Measurements from ENCODE around the gene CDH23. TPM values are rescaled to one million over a fixed set of nuclear protein-coding genes. Genes with fewer than 3 reads are reported as not detected.

CDH23 gene
- total and polyA plus RNA-seq, 2 of the 8 experiments (the other 6 are each of a cell fraction or from before 2014, with no cell fraction given), result 1.9 to 4.9 TPM

DNA sequence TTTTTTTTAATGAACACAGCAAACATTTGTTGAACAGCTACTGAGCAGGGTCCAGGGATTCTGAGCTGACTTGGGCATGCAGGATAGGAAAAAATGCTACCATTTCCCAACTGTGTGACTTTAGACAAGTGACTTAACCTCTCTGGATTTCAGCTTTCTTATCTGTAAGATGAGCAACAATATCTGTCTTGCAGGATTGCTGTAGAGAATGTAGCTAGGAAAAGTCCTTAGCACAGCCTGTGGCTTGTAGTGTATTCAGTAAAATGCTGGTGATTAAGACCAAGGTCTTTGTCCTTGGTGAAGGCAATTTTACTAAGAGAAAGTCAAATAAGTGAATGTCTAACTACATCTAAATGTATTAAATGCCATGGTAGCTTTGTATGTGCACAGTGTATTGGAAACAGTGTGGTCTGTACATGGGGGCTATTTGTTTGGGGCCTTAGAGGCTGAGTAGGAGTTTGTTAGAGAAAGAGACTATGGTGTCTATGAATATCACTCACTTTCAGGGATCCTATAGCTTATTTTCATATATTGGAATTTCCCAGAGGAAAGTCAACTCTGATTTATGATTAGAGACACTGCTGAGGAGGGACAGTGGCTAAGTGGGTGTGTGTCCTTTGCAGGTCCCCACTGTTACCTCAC is 118.9 kb downstream of the CDH23 start:
- no peak overlapping the region for H3K4me3 ChIP-seq (ENCODE audit: extremely low read depth in 1 of 4, insufficient read depth in 2 of 4, low read depth in 3 of 4, low read length in 4 of 4)
- POLR2A ChIA-PET (ENCODE audit: partially characterized antibody), result interaction anchor here (0.6 kb wide), 1 partner anchor 8 kb away, joined by 3 read pairs; no protein-coding TSS in a partner anchor
- CTCF ChIA-PET (ENCODE audit: partially characterized antibody), result interaction anchor here (0.8 to 4.5 kb wide), 11 partner anchors 13 to 190 kb away, joined by 3 to 31 read pairs (median 6); no protein-coding TSS in a partner anchor

More for the DNA sequence above, 118.9 kb downstream of the CDH23 start:
- Histone ChIP-seq H3K23ac (ENCODE audit: insufficient read length) (no peak overlapping the region), H2BK120ac (replicated peaks; ENCODE audit: low read depth, low read length) (no peak overlapping the region), H3K14ac (ENCODE audit: insufficient read length) (no peak overlapping the region), H3K18ac (ENCODE audit: extremely low read depth, low read length) (no peak overlapping the region), H3K27me3 (replicated peaks in 1 of 4; ENCODE audit: control insufficient read depth in 3 of 4, extremely low read depth in 1 of 4, insufficient read depth in 3 of 4, low read length in 3 of 4) (no peaks in the 10 kb centered on the region), H3K27ac (ENCODE audit: low read depth, low read length) (no peak overlapping the region), H3K4me2 (ENCODE audit: insufficient read depth in 1 of 2, low read depth in 2 of 2, low read length in 2 of 2) (no peak overlapping the region), H2BK5ac (ENCODE audit: low read depth, low read length) (no peak overlapping the region), H3K56ac (replicated peaks; ENCODE audit: insufficient read length, low read depth, low read length) (no peak overlapping the region), H2AK5ac (ENCODE audit: low read depth, low read length) (no peak overlapping the region), H3K4me1 (replicated peaks in 1 of 4; ENCODE audit: control insufficient read depth in 3 of 4, insufficient read depth in 4 of 4, low read length in 3 of 4) (peaks cover 0 to 5% (median 0%) of the 10 kb centered on the region in 4 experiments; a peak in 2 of 7 replicates), H3K79me2 (ENCODE audit: control insufficient read depth in 1 of 2, insufficient read depth in 2 of 2, low read length in 2 of 2) (no peaks in the 10 kb centered on the region), H2BK20ac (ENCODE audit: low read length) (no peak overlapping the region), H3K36me3 (ENCODE audit: control insufficient read depth in 2 of 4, insufficient read depth in 4 of 4, low read length in 3 of 4) (no peaks in the 10 kb centered on the region), H3K4ac (replicated peaks; ENCODE audit: insufficient read length, low read depth, low read length) (no peak overlapping the region), H4K91ac (replicated peaks; ENCODE audit: insufficient read length, low read length) (no peak overlapping the region), H3K23me2 (ENCODE audit: low read depth, low read length) (no peaks in the 10 kb centered on the region; the same call in 1 of the 2 replicates), H4K5ac (ENCODE audit: insufficient read length, low read depth, low read length) (no peak overlapping the region), H4K20me1 (replicated peaks in 1 of 2; ENCODE audit: control insufficient read depth in 1 of 2, insufficient read depth in 2 of 2, low read length in 2 of 2) (no peaks in the 10 kb centered on the region), H2BK15ac (ENCODE audit: low read length) (no peak overlapping the region), H3K79me1 (ENCODE audit: low read depth, low read length) (no peaks in the 10 kb centered on the region), H2AFZ (ENCODE audit: low read length) (no peak overlapping the region), H2BK12ac (ENCODE audit: low read depth, low read length) (no peak overlapping the region), H3K9me3 (ENCODE audit: insufficient read depth in 2 of 2, low read depth in 1 of 2, low read length in 1 of 2) (no peaks in the 10 kb centered on the region), H4K8ac (ENCODE audit: extremely low read depth, insufficient read depth, low read length) (no peak overlapping the region), H3K9ac (replicated peaks in 1 of 4; ENCODE audit: extremely low read depth in 1 of 4, low read depth in 3 of 4, low read length in 3 of 4) (no peak overlapping the region)
- TF ChIP-seq CHD1 (IDR thresholded peaks at IDR 0.05; ENCODE audit: low read depth, low read length), result no peak
- TF ChIP-seq KDM5A (IDR thresholded peaks at IDR 0.05; ENCODE audit: low read length), result no peak
- no peak for TF ChIP-seq EGR1 (IDR thresholded peaks at IDR 0.05; ENCODE audit: borderline replicate concordance, low read depth, low read length)
- no peak for TF ChIP-seq KDM1A (IDR thresholded peaks at IDR 0.05; ENCODE audit: borderline replicate concordance, low read length)
- TF ChIP-seq BACH1 (IDR thresholded peaks at IDR 0.05; ENCODE audit: low read length), result no peak
- no peak for TF ChIP-seq CREB1 (IDR thresholded peaks at IDR 0.05)
- TF ChIP-seq SIX5 (IDR thresholded peaks at IDR 0.05; ENCODE audit: low read depth, low read length), result no peak
- DNase-seq (ENCODE audit: low read depth in 1 of 2, low spot score in 2 of 2), result no peak
- no peak for FAIRE-seq
